MM.1S (cell line): ENCODE results near the gene AP2A1.

Source experiments
- EZH2 ChIP-seq: fragments of 300-600 bp; sonication (generic); optimal IDR thresholded peaks from 2 replicates; pipeline ENCODE3; 2017; ENCODE audit warnings: low read depth, mild to moderate bottlenecking, antibody characterized with exemption, low read length, mixed read lengths
- TF ChIP-seq, protein P1 (sequence below): fragments of 300-600 bp; sonication (generic); IDR thresholded peaks from 2 replicates; pipeline ENCODE4 v1.5.1; 2016; ENCODE audit warnings: antibody characterized with exemption, low read length, mixed read lengths

DNA sequence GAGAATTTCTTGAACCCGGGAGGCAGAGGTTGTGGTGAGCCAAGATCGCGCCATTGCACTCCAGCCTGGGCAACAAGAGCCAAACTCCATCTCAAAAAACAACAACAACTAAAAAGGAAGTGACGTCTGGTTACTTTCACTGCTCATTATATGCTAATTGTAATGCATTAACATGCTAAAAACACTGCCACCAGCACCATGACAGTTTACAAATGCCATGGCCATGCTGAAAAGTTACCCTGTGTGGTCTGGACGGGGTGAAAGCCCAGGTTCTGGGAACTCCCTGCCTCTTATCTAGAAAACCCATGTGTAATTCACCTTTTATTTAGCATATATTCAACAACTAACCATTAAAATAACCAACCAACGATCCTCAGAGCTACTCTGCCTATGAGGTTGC lies 47.8 kb upstream of the AP2A1 start:
- TF ChIP-seq, protein P1, sequence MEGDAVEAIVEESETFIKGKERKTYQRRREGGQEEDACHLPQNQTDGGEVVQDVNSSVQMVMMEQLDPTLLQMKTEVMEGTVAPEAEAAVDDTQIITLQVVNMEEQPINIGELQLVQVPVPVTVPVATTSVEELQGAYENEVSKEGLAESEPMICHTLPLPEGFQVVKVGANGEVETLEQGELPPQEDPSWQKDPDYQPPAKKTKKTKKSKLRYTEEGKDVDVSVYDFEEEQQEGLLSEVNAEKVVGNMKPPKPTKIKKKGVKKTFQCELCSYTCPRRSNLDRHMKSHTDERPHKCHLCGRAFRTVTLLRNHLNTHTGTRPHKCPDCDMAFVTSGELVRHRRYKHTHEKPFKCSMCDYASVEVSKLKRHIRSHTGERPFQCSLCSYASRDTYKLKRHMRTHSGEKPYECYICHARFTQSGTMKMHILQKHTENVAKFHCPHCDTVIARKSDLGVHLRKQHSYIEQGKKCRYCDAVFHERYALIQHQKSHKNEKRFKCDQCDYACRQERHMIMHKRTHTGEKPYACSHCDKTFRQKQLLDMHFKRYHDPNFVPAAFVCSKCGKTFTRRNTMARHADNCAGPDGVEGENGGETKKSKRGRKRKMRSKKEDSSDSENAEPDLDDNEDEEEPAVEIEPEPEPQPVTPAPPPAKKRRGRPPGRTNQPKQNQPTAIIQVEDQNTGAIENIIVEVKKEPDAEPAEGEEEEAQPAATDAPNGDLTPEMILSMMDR, result no peak
- no peak for TF ChIP-seq EZH2
